GM12878 (cell line): ENCODE measurements around the gene PRIM1. TPM values are rescaled to one million over a fixed set of nuclear protein-coding genes. Genes with fewer than 3 reads are reported as not detected.
"Not testable (repeated sequence)": the region's sequence is repeated elsewhere in the genome, so short reads cannot be mapped to it uniquely, and the experiment has no call there.

Source experiments
- ATAC-seq: fragments of 200-7000 bp; cut with Tn5 transposase; 3 replicates; pipeline ENCODE4 v1.9.1; 2020; ENCODE audit warnings: mild to moderate bottlenecking, moderate library complexity
- BruUV-seq: library from RNA; stranded (reverse); fragments of 400-500 nt; replicated peaks from 2 replicates; lab custom pipeline; 2021; lab: Mats Ljungman, UMichigan
- CTCF ChIA-PET: fragments of 300-600 bp; sonication (Branson Sonifier 250); formaldehyde crosslinking; extraction: SDS; loops from one replicate; lab custom pipeline; 2021; ENCODE audit warnings: inconsistent platforms; lab: Yijun Ruan, JAX
- POLR2A ChIA-PET: fragments of 350-600 bp; formaldehyde crosslinking; extraction: SDS; loops from one replicate; lab custom pipeline; 2021; ENCODE audit warnings: inconsistent platforms; lab: Charles Lee
- RAD21 ChIA-PET: fragments of 300-600 bp; sonication (Branson Sonifier 250); formaldehyde crosslinking; loops from one replicate; lab custom pipeline; 2023; ENCODE audit warnings: antibody characterized with exemption; ENCODE audit not compliant: unreplicated experiment; lab: Charles Lee
- SMC1A ChIA-PET: fragments of 300-600 bp; sonication (Branson Sonifier 250); formaldehyde crosslinking; loops from one replicate; lab custom pipeline; 2023; ENCODE audit not compliant: unreplicated experiment, uncharacterized antibody; lab: Charles Lee
- DNase-seq: peaks from one replicate; pipeline ENCODE4 v3.0.0-alpha.2; 2011; ENCODE audit warnings: low read depth, low spot score
- FAIRE-seq: peaks from 3 replicates; lab custom pipeline; 2011; peaks lifted over from hg19 to GRCh38; lab: Jason Lieb, UNC
- H2AFZ ChIP-seq: 2 replicates; pipeline ENCODE4 v1.6.0; 2011; ENCODE audit warnings: low read depth, low read length, control low read depth; ENCODE audit not compliant: control insufficient read depth
- H3K27ac ChIP-seq: 2 replicates; pipeline ENCODE4 v1.5.1; 2011; ENCODE audit warnings: control low read depth; ENCODE audit not compliant: control insufficient read depth, insufficient read depth
- H3K27me3 ChIP-seq, 2 experiments: replicated peaks in 1 of 2; 2 replicates each; pipeline versions ENCODE4 v1.6.0 to v1.6.1; 2011; ENCODE audit warnings: low read length in 1 of 2; ENCODE audit not compliant: control insufficient read depth in 2 of 2, insufficient read depth in 2 of 2
- H3K36me3 ChIP-seq, 2 experiments: 2 replicates each; pipeline ENCODE4 v1.5.1; 2011; ENCODE audit warnings: low read length in 1 of 2; ENCODE audit not compliant: control insufficient read depth in 2 of 2, insufficient read depth in 2 of 2
- H3K4me1 ChIP-seq: 2 replicates; pipeline ENCODE4 v1.6.1; 2011; ENCODE audit warnings: mild to moderate bottlenecking, low read length, moderate library complexity, mixed read lengths; ENCODE audit not compliant: control insufficient read depth, insufficient read depth
- H3K4me2 ChIP-seq: 2 replicates; pipeline ENCODE4 v1.6.0; 2011; ENCODE audit warnings: control low read depth; ENCODE audit not compliant: control insufficient read depth, insufficient read depth
- H3K4me3 ChIP-seq: fragments of 200-600 bp; sonication (generic); 2 replicates; pipeline ENCODE4 v1.5.1; 2016
- H3K79me2 ChIP-seq: 2 replicates; pipeline ENCODE4 v1.6.0; 2011; ENCODE audit warnings: low read length; ENCODE audit not compliant: control insufficient read depth, insufficient read depth
- H3K9ac ChIP-seq: 2 replicates; pipeline ENCODE4 v1.8.0; 2011; ENCODE audit warnings: low read length, control low read depth, mixed read lengths; ENCODE audit not compliant: control insufficient read depth, insufficient read depth
- H3K9me3 ChIP-seq: replicated peaks from 3 replicates; pipeline ENCODE4 v1.5.1; 2011; ENCODE audit warnings: mild to moderate bottlenecking, low read length; ENCODE audit not compliant: control insufficient read depth, insufficient read depth
- H4K20me1 ChIP-seq: 2 replicates; pipeline ENCODE4 v1.6.0; 2011; ENCODE audit not compliant: control insufficient read depth, insufficient read depth
- BHLHE40 ChIP-seq, 2 experiments: fragments of 450-650 bp in 1 of 2; IDR thresholded peaks; 2 replicates each; pipeline ENCODE4 v1.6.1; 2011 to 2017; ENCODE audit warnings: low read depth in 2 of 2, borderline replicate concordance in 1 of 2, improper control_type of control experiment in 1 of 2, low read length in 1 of 2, mild to moderate bottlenecking in 1 of 2
- BRCA1 ChIP-seq: IDR thresholded peaks from 2 replicates; pipeline ENCODE4 v1.6.1; 2011; ENCODE audit warnings: low read depth, low read length, improper control_type of control experiment
- CREB1 ChIP-seq: IDR thresholded peaks from 2 replicates; pipeline ENCODE4 v1.6.1; 2012; ENCODE audit warnings: low read depth, mild to moderate bottlenecking, inconsistent platforms
- DPF2 ChIP-seq: fragments of 450-650 bp; IDR thresholded peaks from 2 replicates; pipeline ENCODE4 v1.6.1; 2017; ENCODE audit warnings: mild to moderate bottlenecking
- EGR1 ChIP-seq, 2 experiments: IDR thresholded peaks; 1 replicate in 1 of 2; 2 replicates in 1 of 2; pipeline ENCODE4 v1.6.1; 2011 to 2012; ENCODE audit warnings: low read depth in 2 of 2, low read length in 2 of 2, borderline replicate concordance in 1 of 2, mild to moderate bottlenecking in 1 of 2, moderate library complexity in 1 of 2
- KDM1A ChIP-seq: fragments of 200-600 bp; sonication (generic); IDR thresholded peaks from 2 replicates; pipeline ENCODE4 v1.6.1; 2016; ENCODE audit warnings: borderline replicate concordance
- TCF7 ChIP-seq: IDR thresholded peaks from 2 replicates; pipeline ENCODE4 v1.6.1; 2014; ENCODE audit warnings: antibody characterized with exemption, borderline replicate concordance
- ZNF217 ChIP-seq: fragments of 450-650 bp; IDR thresholded peaks from 2 replicates; pipeline ENCODE4 v1.6.1; 2017; ENCODE audit warnings: antibody characterized with exemption, mild to moderate bottlenecking
- WGBS: methylation state at CpG from one replicate; pipeline ENCODE4 v1.1.6; 2016; ENCODE audit warnings: low lambda C conversion rate; ENCODE audit not compliant: insufficient replicate concordance, insufficient coverage; ENCODE audit errors: missing lambda C conversion rate; 5-methylcytosine and 5-hydroxymethylcytosine counted together
- in situ Hi-C: fragments of 300-500 bp; cut with MboI; formaldehyde crosslinking; loops from 9 replicates; pipeline ENCODE4 v1.14.3; 2018; ENCODE audit warnings: mixed read lengths
- intact Hi-C: fragments of 100-400 bp; cut with micrococcal nuclease; formaldehyde crosslinking; loops from one replicate; pipeline ENCODE4 v1.14.2; 2022; ENCODE audit not compliant: unreplicated experiment
- polyA plus RNA-seq, 11 experiments: library from polyadenylated mRNA; depleted of rRNA in 4 of 11; unstranded in 6 of 11; stranded (reverse) in 5 of 11; fragments of >200 nt; fragmentation: Nextera tagmentation in 4 of 11; fragmentation: Illumina TruSeq in 1 of 11; extraction: Ambion mirVana in 4 of 11; extraction: Trizol in 1 of 11; gene quantifications; 1 replicate in 1 of 11; 2 replicates in 10 of 11; pipeline versions ENCODE4 v1.2.1 to v1.2.3, GENCODE V29; 2011 to 2016; ENCODE audit warnings: inconsistent platforms in 2 of 11, missing spikeins in 2 of 11, low read depth in 1 of 11
- total RNA-seq, 4 experiments: library from RNA; depleted of rRNA in 3 of 4; stranded (reverse); fragments of >200 nt in 3 of 4; fragmentation: Illumina TruSeq in 1 of 4; extraction: Trizol in 1 of 4; gene quantifications; 2 replicates each; pipeline versions ENCODE4 v1.2.1 to v1.2.3, GENCODE V29; 2013 to 2021
- TF ChIP-seq, protein P1 (sequence below): IDR thresholded peaks from 2 replicates; pipeline ENCODE4 v1.6.1; 2012; ENCODE audit warnings: low read depth, low read length, improper control_type of control experiment
- TF ChIP-seq, protein P2 (sequence below): fragments of 450-650 bp; IDR thresholded peaks from 2 replicates; pipeline ENCODE4 v1.6.1; 2017; ENCODE audit warnings: mild to moderate bottlenecking

Gene PRIM1
- total and polyA plus RNA-seq, 10 of the 15 experiments (the other 5 are each of a cell fraction or from before 2014, with no cell fraction given): 27.1 to 70.6 (median 55.7) TPM

DNA sequence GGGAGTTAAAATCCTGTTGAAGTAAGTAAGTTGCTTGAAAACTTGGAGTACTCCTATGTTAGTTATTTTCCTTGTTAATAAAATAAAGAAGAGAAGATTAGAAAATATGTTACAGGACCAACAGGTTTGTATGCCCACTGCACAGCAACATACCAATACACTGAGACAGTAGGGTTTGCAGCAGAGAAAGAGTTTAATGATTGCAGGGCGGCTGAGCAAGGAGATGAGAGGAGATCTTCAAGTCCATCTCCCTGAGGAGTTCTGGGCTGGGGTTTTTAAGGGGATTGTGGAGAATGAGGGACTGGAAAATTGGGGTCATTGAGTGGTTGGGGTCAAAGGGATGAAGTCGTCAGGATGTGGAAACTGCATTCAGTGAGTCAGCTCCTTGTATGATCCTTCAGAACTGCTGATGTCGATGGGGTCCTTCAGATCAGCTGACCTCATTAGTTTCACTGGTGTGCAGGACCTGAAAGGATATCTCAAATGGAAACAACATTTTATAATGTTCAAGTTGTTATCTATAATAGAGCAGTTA lies 6.7 kb upstream of the PRIM1 start:
- intact Hi-C loops (loop anchor here (5.0 kb wide), 1 partner anchor 74 kb away; no protein-coding TSS in a partner anchor), in situ Hi-C loops (loop anchor here (5.0 kb wide), 3 partner anchors 244 to 419 kb away; partner anchors contain the start of gene STAT6)
- no peak overlapping the region for H3K4me3 ChIP-seq
- RAD21 ChIA-PET: interaction anchor here (0.9 to 2.3 kb wide), 5 partner anchors 8 to 353 kb away, joined by 3 to 14 read pairs (median 3); no protein-coding TSS in a partner anchor
- 83% methylated on average over 3 of the region's 3 CpGs for WGBS
- POLR2A ChIA-PET: no interaction called here
- no TSS peak for BruUV-seq
- no peaks in the 10 kb centered on the region for H3K4me1 ChIP-seq
- DNase-seq (no peak), ATAC-seq (no peak), FAIRE-seq (no peak)
- no peak overlapping the region for H2AFZ ChIP-seq
- no peak overlapping the region for H3K4me2 ChIP-seq
- no peaks in the 10 kb centered on the region for H3K27me3 ChIP-seq
- SMC1A ChIA-PET: interaction anchor here (0.6 to 12.1 kb wide), 8 partner anchors 9 to 353 kb away, joined by 3 to 125 read pairs (median 4); partner anchors contain the start of genes STAT6 and ZBTB39
- H3K79me2 ChIP-seq: no peaks in the 10 kb centered on the region
- H3K9me3 ChIP-seq: no peaks in the 10 kb centered on the region; the same call in 1 of the 3 replicates
- no peaks in the 10 kb centered on the region for H3K36me3 ChIP-seq
- H3K9ac ChIP-seq: no peak overlapping the region
- CTCF ChIA-PET: interaction anchor here (0.7 to 11.6 kb wide), 12 partner anchors 9 to 414 kb away, joined by 3 to 177 read pairs (median 4); partner anchors contain the start of genes STAT6 and ZBTB39
- no peaks in the 10 kb centered on the region for H4K20me1 ChIP-seq
- no peak overlapping the region for H3K27ac ChIP-seq
- TF ChIP-seq EGR1 (IDR thresholded peaks at IDR 0.05; ENCODE audit: borderline replicate concordance in 1 of 2, low read depth in 2 of 2, low read length in 2 of 2) (no peak), ZNF217 (no peak), KDM1A (no peak), CREB1 (no peak), BHLHE40 (IDR thresholded peaks at IDR 0.05; ENCODE audit: borderline replicate concordance in 1 of 2, low read depth in 2 of 2, low read length in 1 of 2) (no peak), TCF7 (no peak), DPF2 (no peak), BRCA1 (no peak)
- TF ChIP-seq, protein P1, sequence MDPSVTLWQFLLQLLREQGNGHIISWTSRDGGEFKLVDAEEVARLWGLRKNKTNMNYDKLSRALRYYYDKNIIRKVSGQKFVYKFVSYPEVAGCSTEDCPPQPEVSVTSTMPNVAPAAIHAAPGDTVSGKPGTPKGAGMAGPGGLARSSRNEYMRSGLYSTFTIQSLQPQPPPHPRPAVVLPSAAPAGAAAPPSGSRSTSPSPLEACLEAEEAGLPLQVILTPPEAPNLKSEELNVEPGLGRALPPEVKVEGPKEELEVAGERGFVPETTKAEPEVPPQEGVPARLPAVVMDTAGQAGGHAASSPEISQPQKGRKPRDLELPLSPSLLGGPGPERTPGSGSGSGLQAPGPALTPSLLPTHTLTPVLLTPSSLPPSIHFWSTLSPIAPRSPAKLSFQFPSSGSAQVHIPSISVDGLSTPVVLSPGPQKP: no peak
- TF ChIP-seq, protein P2, sequence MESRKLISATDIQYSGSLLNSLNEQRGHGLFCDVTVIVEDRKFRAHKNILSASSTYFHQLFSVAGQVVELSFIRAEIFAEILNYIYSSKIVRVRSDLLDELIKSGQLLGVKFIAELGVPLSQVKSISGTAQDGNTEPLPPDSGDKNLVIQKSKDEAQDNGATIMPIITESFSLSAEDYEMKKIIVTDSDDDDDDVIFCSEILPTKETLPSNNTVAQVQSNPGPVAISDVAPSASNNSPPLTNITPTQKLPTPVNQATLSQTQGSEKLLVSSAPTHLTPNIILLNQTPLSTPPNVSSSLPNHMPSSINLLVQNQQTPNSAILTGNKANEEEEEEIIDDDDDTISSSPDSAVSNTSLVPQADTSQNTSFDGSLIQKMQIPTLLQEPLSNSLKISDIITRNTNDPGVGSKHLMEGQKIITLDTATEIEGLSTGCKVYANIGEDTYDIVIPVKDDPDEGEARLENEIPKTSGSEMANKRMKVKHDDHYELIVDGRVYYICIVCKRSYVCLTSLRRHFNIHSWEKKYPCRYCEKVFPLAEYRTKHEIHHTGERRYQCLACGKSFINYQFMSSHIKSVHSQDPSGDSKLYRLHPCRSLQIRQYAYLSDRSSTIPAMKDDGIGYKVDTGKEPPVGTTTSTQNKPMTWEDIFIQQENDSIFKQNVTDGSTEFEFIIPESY: no peak

DNA sequence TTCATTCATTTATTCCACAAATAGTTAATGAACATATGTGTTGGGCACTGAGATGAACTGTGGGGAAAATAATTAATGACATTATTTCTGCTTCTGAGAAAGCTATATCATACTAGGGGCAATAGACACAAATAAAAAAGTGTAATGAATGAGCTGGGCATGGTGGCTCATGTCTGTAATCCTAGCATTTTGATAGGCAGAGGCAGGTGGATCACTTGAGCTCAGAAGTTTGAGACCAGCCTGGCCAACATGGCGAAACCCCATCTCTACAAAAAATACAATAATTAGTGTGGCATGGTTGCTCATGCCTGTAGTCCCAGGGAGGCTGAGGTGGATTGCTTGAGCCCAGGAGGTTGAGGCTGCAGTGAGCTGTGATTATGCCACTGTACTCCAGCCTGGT lies 5.8 kb upstream of the PRIM1 start:
- H2AFZ ChIP-seq, H3K27me3 ChIP-seq, FAIRE-seq, H3K4me3 ChIP-seq, H3K4me1 ChIP-seq, H3K9ac ChIP-seq, H3K79me2 ChIP-seq, H3K9me3 ChIP-seq, H3K4me2 ChIP-seq, H3K27ac ChIP-seq, BruUV-seq, ATAC-seq, H4K20me1 ChIP-seq, DNase-seq, H3K36me3 ChIP-seq: not testable (repeated sequence)
- intact Hi-C loops: loop anchor here (1.0 to 5.0 kb wide), 3 partner anchors 74 to 243 kb away; no protein-coding TSS in a partner anchor
- in situ Hi-C loops: loop anchor here (5.0 kb wide), 3 partner anchors 244 to 419 kb away; partner anchors contain the start of gene STAT6
- 92% methylated on average over 1 of the region's 1 CpG for WGBS
- ChIA-PET SMC1A (interaction anchor here (0.6 to 12.1 kb wide), 11 partner anchors 9 to 354 kb away, joined by 3 to 125 read pairs (median 4); partner anchors contain the start of genes RBMS2, STAT6 and ZBTB39), RAD21 (interaction anchor here (0.9 to 2.4 kb wide), 6 partner anchors 9 to 354 kb away, joined by 3 to 18 read pairs (median 4); no protein-coding TSS in a partner anchor), POLR2A (interaction anchor here (0.6 to 1.1 kb wide), 3 partner anchors 9 to 85 kb away, joined by 3 to 11 read pairs (median 3); no protein-coding TSS in a partner anchor), CTCF (interaction anchor here (0.7 to 11.6 kb wide), 18 partner anchors 9 to 469 kb away, joined by 3 to 177 read pairs (median 4); partner anchors contain the start of genes STAT6 and ZBTB39)
